ENCODE results near the gene PTCHD1. TPM values are rescaled to one million over a fixed set of nuclear protein-coding genes. Genes with fewer than 3 reads are reported as not detected.

PTCHD1 gene
- polyA plus RNA-seq, 1 of the 3 experiments (the other 2 are of a cell fraction): not detected

DNA sequence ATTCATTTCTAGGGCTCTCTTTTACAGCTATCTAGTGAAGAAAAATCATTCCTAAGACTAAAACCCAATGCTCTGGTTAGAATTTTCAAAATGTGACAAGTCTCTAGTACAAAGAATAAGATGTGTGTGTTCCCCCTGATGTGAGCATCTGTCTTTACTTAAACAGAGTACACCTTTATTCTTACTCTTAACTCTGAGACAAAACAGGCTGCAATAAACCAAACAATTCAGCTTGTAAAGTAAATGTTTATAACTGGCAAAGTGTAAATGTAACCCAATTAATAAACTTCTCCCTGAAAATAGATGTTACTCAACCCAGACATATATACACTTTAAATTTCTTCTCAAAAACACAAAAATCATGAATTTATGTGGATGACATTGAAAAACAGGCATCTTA lies 51.6 kb downstream of the PTCHD1 start:
- H3K27me3 ChIP-seq (ENCODE audit: insufficient read depth): no peaks in the 10 kb centered on the region; the same call in 1 of the 2 replicates
- H4K20me1 ChIP-seq (ENCODE audit: insufficient read depth): no peaks in the 10 kb centered on the region
- H3K4me1 ChIP-seq (ENCODE audit: control insufficient read depth in 1 of 2, insufficient read depth in 2 of 2, low read depth in 1 of 2, low read length in 1 of 2): no peaks in the 10 kb centered on the region
- TF ChIP-seq FOXJ3 (CRISPR knock-in tag; IDR thresholded peaks at IDR 0.05): no peak
- no peak for TF ChIP-seq EP300 (IDR thresholded peaks at IDR 0.05; ENCODE audit: borderline replicate concordance in 1 of 2, low read depth in 1 of 2, low read length in 1 of 2)
- TF ChIP-seq GABPA (IDR thresholded peaks at IDR 0.05; ENCODE audit: low read depth): no peak
- TF ChIP-seq TEAD4 (IDR thresholded peaks at IDR 0.05; ENCODE audit: borderline replicate concordance, insufficient read depth): no peak
- no peak for TF ChIP-seq GATA2 (CRISPR knock-in tag; IDR thresholded peaks at IDR 0.05)
- no peak for TF ChIP-seq SMC3 (IDR thresholded peaks at IDR 0.05; ENCODE audit: low read depth, low read length)
- TF ChIP-seq SIN3A (IDR thresholded peaks at IDR 0.05; ENCODE audit: borderline replicate concordance, low read depth, low read length): no peak
- ChIA-PET CTCF (interaction anchor here (1.2 to 1.5 kb wide), 2 partner anchors 11 to 378 kb away, joined by 3 to 4 read pairs; no protein-coding TSS in a partner anchor), POLR2A (no interaction called here)
- no peaks in the 10 kb centered on the region for H3K9me3 ChIP-seq
- H3K4me2 ChIP-seq: no peak overlapping the region
- no peaks in the 10 kb centered on the region for H3K79me2 ChIP-seq (ENCODE audit: insufficient read depth)
- DNase-seq: no peak
- H3K36me3 ChIP-seq (replicated peaks in 1 of 2; ENCODE audit: control insufficient read depth in 1 of 2, insufficient read depth in 2 of 2, low read length in 1 of 2): no peaks in the 10 kb centered on the region
- H3K9me2 ChIP-seq: no peaks in the 10 kb centered on the region
- H3K9ac ChIP-seq: no peak overlapping the region
- no peak overlapping the region for H2AFZ ChIP-seq (ENCODE audit: low read depth)
- H3K4me3 ChIP-seq (ENCODE audit: low read depth in 2 of 2, low read length in 1 of 2): no peak overlapping the region
- no peaks in the 10 kb centered on the region for H3F3A ChIP-seq (replicated peaks; ENCODE audit: insufficient read depth)
- no peak overlapping the region for H3K27ac ChIP-seq (ENCODE audit: low read depth in 2 of 2, low read length in 1 of 2)

DNA sequence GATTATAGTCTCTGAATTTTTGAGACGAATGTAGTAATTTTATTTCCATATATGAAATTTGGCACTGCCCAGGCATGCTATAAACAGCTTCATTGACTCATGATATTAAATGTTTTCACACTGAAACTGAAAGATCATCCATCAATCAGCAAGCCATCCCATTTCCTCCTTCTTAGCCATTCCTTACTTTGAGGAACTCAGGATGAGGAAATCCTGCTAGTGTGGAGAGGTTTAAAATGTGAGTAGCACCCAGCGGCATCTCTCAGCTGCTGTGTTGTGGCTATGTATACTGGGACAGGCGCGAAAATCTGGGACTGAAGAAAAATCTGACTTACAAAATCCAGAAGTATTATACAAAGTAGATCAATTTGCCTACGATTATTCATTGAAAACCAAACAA lies 52.1 kb downstream of the PTCHD1 start:
- no peaks in the 10 kb centered on the region for H3F3A ChIP-seq (replicated peaks; ENCODE audit: insufficient read depth)
- no peaks in the 10 kb centered on the region for H3K79me2 ChIP-seq (ENCODE audit: insufficient read depth)
- WGBS (ENCODE audit: low lambda C conversion rate): 27% methylated on average over 5 of the region's 5 CpGs
- no peak overlapping the region for H3K9ac ChIP-seq
- ChIA-PET POLR2A (no interaction called here), CTCF (interaction anchor here (1.2 to 1.5 kb wide), 2 partner anchors 11 to 378 kb away, joined by 3 to 4 read pairs; no protein-coding TSS in a partner anchor)
- no peaks in the 10 kb centered on the region; the same call in 1 of the 2 replicates for H3K27me3 ChIP-seq (ENCODE audit: insufficient read depth)
- DNase-seq: no peak
- H3K9me2 ChIP-seq: no peaks in the 10 kb centered on the region
- no peak overlapping the region for H3K4me3 ChIP-seq (ENCODE audit: low read depth in 2 of 2, low read length in 1 of 2)
- H3K4me2 ChIP-seq: no peak overlapping the region
- no peak for TF ChIP-seq TAF1 (IDR thresholded peaks at IDR 0.05; ENCODE audit: borderline replicate concordance, low read depth, low read length)
- TF ChIP-seq, protein P1, sequence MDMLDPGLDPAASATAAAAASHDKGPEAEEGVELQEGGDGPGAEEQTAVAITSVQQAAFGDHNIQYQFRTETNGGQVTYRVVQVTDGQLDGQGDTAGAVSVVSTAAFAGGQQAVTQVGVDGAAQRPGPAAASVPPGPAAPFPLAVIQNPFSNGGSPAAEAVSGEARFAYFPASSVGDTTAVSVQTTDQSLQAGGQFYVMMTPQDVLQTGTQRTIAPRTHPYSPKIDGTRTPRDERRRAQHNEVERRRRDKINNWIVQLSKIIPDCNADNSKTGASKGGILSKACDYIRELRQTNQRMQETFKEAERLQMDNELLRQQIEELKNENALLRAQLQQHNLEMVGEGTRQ (IDR thresholded peaks at IDR 0.05; ENCODE audit: borderline replicate concordance, low read depth, low read length): no peak
- no peak for TF ChIP-seq FOXM1 (IDR thresholded peaks at IDR 0.05; ENCODE audit: low read depth)
- TF ChIP-seq, protein P2, sequence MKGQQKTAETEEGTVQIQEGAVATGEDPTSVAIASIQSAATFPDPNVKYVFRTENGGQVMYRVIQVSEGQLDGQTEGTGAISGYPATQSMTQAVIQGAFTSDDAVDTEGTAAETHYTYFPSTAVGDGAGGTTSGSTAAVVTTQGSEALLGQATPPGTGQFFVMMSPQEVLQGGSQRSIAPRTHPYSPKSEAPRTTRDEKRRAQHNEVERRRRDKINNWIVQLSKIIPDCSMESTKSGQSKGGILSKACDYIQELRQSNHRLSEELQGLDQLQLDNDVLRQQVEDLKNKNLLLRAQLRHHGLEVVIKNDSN (IDR thresholded peaks at IDR 0.05; ENCODE audit: borderline replicate concordance, low read depth): no peak
- TF ChIP-seq EP300 (IDR thresholded peaks at IDR 0.05; ENCODE audit: borderline replicate concordance in 1 of 2, low read depth in 1 of 2, low read length in 1 of 2): no peak
- TF ChIP-seq GABPA (IDR thresholded peaks at IDR 0.05; ENCODE audit: low read depth): no peak
- no peak for TF ChIP-seq NRF1 (IDR thresholded peaks at IDR 0.05; ENCODE audit: low read depth, low read length)
- TF ChIP-seq MXI1 (IDR thresholded peaks at IDR 0.05; ENCODE audit: low read depth, low read length): no peak
- TF ChIP-seq RAD21 (IDR thresholded peaks at IDR 0.05; ENCODE audit: low read length): no peak
- TF ChIP-seq YY1 (IDR thresholded peaks at IDR 0.05; ENCODE audit: low read depth): no peak
- no peaks in the 10 kb centered on the region for H3K4me1 ChIP-seq (ENCODE audit: control insufficient read depth in 1 of 2, insufficient read depth in 2 of 2, low read depth in 1 of 2, low read length in 1 of 2)
- H3K27ac ChIP-seq (ENCODE audit: low read depth in 2 of 2, low read length in 1 of 2): no peak overlapping the region
- no peaks in the 10 kb centered on the region for H3K9me3 ChIP-seq
- no peaks in the 10 kb centered on the region for H4K20me1 ChIP-seq (ENCODE audit: insufficient read depth)
- H2AFZ ChIP-seq (ENCODE audit: low read depth): no peak overlapping the region
- no peaks in the 10 kb centered on the region for H3K36me3 ChIP-seq (replicated peaks in 1 of 2; ENCODE audit: control insufficient read depth in 1 of 2, insufficient read depth in 2 of 2, low read length in 1 of 2)

All from SK-N-SH (cell line).